Measurements from ENCODE around the gene SLC12A8.

The SLC12A8 gene

DNA sequence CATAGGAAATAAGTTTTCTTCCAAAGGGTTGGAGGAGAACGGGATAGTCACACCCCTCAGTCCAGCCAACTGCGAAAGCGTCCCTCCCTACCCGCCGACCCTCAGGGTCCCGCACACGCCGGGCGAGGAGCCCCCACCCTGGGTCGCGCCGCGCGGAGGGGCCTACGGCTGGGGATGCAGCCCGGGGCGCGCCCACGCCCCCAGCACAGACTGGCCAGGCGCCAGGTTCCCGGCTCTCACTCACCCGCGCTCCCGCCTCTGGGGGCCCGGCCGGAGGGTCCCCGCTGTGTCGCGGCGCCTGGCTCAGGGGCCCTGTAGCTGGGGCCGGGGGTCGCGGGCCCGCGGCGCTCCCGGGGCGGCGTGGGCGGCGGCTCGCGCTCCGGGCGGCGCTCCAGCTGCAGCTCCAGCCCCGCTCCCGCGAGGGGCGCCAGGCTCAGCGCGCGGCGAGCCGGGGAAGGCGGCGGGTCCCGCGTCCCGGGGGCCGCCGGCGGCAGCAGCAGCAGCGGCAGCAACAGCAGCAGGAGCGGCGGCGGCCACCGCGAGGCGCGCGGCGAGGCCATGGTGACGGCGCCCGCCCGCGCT lies 157.1 kb downstream of the SLC12A8 start:
- DNase-seq (ENCODE audit: low read depth in 3 of 3) = peak in 1 of 3 experiments; percentile 27

DNA sequence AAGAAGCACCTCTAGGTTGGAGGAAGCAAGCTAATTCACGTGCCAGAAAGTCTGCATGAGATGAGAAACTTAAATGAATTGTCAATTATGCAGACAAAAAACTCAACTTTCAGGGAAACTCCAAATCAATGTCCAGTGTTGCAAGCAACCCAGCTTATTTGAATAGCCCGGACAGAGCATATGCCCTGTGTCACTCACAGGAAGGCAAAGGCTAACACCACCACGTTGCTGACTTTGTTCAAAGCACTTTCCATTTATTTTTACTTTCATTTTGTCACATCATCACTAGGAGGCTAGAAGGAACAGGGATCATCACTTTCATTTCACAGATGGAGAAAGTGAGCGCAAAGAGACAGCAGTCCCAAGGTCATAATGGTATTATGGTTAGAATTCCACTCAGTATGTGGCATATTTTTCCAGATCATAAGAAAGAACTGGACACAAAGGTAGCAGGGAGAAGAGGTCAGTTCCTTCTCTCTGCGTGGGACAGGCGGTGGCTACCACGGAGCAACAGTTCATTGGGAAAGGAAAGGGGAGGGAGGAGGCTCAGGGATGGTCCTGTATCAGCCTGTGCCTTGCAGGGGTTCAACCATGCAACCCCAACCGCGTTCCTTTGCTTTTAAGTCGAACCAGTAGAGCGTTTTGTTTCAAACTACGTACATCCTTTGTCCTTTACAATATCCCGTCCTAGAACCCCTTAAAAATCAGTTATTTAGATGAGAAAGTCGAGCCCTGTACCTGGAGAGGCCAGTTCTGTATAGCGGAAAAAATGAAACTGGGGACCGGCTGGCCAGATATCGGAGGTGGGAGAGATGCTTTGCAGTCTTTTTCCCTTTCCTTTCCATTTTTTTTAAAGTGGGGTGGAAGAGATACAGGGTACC lies 157.9 kb downstream of the SLC12A8 start:
- no peak for DNase-seq (ENCODE audit: low read depth in 3 of 3)

DNA sequence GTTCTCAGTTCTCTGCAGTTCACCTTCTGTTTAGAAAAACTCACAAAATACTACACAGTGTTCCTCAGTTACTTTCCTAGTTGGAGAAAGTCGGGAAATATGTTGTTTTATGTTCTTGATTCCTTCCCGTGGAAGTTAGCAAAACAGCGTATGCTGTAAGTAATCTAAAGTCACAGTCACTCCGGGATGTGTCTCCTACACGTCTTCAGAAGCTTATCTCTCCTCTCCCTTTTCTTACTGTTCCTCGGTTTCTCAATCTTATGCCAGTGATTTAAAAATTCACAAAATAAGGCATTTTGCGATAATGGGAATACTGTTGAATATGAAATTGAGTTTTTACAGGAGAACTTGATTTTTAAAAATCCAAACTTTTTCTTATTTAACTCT lies 158.5 kb downstream of the SLC12A8 start:
- DNase-seq (ENCODE audit: low read depth in 3 of 3) = no peak

DNA sequence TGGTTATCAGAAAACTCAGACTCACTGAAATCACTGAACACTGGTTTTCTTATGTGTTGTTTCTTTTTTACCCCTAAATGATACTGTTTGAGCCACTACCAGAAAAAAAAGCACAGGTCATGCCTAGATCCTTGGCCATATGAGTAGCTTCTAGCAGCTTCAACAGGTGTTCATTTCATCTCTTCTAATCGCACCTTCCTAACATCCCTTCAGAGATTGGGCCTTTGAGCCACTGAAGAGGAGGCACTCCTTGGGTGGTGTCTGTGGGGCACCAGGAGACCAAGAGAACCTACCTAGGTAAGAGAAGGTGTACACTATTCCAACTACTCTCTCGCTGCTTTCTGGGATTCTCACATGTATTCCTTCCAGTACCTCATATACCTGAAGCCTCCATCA lies 159.2 kb downstream of the SLC12A8 start:
- no peak for DNase-seq (ENCODE audit: low read depth in 3 of 3)

DNA sequence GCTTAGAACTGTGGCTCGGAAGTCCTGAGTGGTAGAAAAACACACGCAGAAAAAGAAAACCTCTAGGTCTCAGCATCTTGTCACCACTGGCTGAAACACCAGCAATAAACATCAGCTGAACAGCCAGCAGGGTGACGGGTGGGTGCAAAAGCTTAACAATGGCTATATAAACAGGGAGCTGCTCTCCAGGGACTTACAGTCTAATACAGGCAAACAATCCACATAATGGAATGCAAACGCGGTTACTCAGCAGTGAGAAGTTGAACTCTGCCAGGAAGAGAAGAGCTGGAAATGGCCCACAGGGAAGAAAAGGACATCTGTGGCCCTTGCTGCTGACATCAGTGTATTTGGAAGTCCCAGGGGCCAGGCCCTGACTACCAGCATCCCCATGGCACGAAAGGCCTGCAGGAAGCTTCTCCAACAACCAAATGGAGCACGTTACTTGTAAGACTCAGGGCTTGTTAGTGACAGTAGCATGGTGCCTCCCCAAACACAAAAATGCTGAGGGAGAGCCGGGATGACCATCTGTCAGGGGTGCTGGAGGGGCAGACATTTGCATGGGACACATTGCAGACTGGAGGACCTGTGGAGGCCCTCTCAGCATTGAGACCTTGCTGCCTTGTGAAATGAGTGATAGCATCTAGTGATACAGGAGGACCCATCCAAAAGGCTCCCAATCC lies 159.8 kb downstream of the SLC12A8 start:
- no peak for DNase-seq (ENCODE audit: low read depth in 3 of 3)

DNA sequence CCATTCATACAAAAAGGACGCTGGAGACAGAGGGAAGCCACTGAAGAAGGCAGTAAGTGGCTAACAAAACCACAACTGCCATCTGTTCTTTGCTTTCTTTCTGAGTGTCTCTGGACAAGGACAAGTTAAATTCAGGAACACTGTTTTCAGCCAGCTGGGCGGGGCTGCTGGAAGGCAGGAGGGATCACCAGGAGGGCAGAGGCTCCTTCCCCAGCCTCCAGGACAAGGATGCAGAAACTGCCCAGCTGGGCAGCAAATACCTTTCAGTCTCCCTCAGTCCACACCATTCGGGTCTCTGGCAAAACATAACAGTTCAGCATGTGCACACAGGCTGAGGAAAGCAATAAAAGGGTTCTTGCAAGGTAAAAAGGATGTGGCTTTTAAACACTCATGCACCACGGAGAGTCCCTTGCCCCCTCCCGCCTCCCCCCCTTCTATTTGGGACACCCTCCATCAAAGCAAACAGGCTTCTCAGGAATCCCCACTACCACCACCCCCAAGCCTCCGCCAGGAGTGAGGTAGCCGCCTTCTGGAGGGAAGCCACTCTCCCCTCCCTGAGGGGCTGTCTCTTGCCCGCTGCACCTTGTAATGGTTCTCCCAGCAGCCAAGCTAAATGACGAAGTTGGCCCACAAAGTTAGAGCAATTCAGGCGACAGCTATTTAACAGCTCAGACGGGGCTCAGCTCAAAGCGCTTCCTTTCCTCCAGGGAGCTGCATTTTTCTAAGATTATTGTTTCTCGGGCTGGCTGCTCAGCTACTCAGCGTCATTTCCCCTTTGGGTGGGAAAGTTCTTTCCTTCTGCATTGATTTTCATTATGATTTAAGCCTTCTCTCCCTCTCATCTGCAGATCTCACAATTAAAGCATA lies 160.6 kb downstream of the SLC12A8 start:
- peak; percentile 26 to 61 (median 57) for DNase-seq (ENCODE audit: low read depth in 3 of 3)

DNA sequence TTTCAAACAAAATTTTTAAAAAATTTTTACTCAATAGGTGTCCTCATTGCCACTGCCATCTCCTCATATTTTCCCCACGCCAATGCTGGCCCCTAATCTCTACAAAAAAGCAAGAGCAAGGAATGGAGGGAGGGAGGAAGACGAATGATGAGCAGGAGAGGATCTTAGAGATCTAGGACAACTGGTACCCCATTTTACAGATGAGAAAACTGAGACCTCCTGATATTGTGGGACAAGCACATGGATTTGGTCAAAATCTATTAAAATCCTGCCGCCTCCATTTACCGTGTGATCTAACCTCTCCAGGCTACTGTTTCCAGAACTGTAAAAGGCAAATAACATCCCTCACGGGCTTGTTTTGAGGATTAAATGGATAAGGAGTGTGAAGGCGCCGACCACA lies 161.3 kb downstream of the SLC12A8 start:
- no peak for DNase-seq (ENCODE audit: low read depth in 3 of 3)

DNA sequence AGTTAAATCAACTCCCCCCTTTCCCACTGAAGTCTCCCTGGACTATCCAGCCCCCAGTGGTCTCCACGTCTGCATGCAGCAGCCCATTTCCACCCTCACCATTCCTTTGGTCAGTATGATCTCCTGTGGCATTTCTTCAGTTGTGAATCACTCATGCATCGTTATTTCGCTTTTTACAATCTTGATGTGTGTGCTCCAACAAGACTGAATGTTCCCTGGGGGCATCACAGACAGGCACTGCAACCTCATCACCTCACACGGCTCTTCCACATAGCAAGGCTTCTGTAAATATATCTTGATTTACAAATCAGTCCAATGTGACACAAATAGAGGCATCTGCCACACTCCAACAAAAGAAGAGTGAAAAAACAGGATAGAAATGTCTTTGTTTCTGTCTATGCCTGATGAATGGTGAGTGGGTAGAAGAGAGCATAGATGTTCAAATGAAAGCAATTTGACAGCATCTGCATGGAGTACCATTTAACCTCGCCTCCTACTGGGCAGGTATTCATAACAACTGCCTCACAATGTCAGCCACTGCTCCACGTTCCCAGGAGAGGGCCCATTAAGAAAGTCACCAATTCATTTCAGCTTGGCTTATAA lies 162.0 kb downstream of the SLC12A8 start:
- DNase-seq (ENCODE audit: low read depth in 3 of 3) = no peak

DNA sequence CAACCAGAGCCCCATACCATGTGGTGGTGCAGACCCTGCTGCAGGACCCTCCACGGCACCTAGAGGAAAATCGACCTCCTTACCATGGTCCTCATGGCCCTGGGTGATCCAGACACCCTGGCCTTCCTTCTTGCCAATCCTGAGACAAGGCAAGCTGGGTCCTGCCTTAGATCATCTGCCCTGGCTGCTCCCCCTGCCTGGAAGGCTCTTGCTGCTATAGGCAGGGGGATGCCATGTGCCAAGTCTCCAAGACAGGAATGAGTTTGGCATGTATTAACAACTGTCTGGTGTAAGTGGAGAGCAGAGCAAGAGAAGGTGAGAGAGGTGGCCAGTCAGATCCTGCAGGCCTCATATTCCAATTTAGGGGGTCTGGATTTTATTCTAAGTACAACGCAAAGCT lies 164.3 kb downstream of the SLC12A8 start:
- no peak for DNase-seq (ENCODE audit: low read depth in 3 of 3)

DNA sequence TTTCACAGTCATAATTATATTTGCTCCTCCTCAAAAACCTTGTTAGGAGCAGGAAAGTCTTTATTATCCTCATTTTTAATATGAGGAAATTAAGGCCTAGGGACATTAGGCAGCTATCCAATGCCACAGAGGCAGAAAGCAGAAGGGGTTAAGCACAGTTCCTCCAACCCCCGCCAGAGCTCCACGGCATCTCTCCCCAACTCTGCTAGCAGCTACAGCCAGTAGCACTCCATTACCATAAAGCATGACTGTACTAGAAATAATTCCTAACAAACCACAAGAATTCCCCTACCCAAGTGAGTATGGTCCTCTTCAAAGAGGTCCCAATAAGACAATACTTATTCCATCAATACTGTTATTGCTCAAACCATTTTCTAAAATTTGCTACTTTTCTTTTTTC lies 166.6 kb downstream of the SLC12A8 start:
- DNase-seq (ENCODE audit: low read depth in 3 of 3) = no peak

DNA sequence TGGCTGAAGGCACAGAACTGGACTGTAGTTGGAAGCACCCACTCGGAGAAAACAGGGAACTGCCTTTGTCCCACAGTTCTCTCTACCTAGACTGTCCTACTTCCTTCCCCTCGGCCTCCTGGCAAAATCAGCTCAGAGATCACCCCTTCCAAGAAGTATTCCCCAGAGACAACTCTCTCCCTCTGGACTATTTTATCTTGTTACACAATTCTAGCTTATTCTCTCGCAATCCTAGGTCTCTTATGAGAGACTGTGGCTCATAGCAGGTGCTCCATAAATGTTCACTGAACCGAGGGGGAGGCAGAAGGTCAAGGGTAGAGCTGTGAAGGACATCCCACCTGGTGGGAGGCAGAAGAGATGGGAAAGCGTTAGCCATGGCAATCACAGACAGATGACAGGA lies 167.4 kb downstream of the SLC12A8 start:
- no peak for DNase-seq (ENCODE audit: low read depth in 3 of 3)

DNA sequence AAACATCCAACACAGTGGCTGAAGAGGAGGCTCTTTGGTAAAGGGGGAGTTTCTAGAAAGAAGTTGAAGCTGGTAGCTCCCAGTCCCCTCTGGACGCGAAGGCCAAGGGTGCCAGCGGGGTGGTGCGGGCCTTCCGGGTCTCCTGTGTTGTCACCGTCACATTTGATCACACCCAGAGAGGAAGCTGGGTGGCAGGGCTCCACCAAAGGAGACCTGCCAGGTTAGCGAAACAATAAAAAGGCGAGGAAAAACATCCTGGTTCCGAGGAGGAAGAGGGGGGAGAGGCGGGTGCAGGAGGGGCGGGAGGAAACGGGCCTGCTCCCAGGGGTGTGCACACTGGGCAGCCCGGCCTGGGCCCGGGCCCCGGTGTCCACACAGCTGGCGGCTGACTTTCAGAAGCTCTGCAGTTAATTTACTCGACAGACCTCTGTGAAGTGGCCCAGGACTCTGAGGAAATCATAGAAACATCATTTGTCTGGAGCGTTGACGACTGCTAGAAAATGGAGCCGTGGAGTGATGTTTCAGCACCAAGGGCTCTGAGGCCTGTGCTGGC lies 168.9 kb downstream of the SLC12A8 start:
- DNase-seq (ENCODE audit: low read depth in 3 of 3) = no peak

DNA sequence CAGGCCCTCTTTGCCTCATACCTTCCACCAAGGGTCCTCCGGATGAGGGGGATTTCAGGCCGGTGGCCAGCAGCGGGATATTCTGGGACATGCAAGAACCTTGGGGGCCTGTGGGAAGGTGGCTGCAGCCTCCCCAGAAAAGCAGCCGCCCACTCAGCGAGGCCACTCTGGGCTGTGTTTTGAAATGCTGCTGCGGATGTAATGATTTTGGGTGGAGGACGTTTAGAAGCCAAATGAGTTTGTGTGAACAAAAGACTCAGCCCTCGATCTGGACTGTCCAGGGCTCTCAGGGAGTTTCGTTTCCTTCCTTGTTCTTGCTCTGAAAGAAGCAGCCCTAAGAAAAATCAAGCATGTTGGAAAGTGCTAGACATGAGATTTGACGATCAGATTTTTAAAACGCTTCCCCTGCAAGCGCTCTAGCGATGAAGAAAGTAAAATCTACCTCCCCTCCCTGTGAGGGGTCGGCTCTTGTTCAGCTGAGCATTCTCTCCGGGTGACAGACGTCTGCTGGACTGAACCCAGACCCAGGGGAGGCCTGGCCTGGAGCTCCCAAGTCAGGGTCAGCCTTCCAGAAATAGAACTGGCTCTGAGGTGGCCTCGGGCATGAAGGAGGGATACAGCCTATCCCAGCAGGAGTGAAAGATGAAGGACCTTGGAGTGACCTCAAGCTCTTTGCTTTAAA lies 169.7 kb downstream of the SLC12A8 start:
- DNase-seq (ENCODE audit: low read depth in 3 of 3) = no peak

DNA sequence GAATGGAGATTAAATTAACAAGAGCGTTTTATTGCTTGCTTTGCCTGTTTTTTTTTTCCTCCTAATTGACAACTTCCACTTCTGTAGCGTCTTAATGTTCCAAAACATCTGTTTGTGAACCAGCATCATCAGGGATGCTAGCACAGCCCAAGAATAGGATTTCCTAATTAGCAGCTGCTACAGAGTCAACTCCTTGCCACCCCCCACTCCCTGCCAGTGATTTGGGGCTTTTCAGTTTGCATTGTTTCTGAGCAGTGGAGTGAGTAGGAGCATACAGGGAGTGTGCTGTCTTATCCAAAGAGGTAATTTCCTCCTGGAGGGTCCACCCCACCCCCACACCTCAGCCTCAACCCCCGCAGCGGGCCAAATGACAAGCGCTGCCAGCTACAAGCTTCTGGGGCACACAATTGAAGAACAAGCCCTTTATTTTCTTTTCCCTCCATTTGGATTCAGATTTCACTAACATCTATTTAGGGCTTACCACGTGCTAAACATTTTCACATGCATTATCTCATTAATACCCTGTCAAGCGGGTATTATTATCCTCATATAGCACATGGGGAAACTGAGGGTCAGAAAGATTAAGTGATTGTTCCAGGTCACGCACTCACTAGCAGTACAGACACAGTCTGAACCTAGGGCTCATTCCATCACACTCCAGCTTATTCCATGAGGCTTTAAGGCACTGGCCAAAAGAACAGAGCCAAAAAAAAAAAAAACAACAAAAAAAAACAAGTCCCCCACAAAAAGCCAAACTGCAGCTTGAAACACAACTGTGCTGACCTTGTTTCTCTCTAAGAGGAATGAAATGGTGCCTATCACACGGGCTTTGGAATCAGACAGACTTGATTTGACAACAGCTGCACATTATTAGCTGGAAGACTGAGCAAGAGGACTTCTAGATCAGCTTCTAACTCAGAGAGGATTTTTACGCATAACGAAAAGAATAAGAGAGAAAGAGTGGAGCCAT lies 173.1 kb downstream of the SLC12A8 start:
- no peak for DNase-seq (ENCODE audit: low read depth in 3 of 3)

DNA sequence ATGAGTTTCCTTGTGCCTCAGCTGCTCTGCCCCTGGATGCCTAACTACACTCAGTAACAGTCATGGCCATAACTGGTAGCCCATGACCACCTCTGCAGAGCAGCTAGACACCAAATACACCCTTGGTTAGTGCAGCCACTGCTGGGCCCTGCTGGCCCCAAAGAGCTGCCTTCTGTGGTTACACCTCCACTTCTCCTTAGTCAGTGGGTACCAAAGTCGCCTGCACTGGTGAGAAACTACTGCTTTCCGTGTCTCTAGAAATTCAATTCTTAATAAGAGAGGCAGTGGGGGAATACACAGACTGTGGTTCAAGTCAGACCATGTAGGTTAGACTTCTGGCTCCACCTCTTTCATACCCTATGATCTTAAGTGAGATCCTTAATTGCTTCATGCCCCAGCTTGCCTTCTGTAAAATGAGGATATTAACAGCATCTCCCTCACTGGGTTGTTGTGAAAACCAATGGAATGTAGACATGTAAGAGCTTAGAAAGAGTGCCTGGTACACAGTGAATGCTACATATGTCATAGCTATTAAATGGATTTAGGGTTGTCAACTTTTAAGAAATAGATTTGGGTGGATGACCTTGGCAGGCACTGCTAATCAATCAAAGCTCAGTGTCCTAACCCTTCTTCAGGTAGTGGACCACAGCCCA lies 174.9 kb downstream of the SLC12A8 start:
- DNase-seq (ENCODE audit: low read depth in 3 of 3) = no peak

DNA sequence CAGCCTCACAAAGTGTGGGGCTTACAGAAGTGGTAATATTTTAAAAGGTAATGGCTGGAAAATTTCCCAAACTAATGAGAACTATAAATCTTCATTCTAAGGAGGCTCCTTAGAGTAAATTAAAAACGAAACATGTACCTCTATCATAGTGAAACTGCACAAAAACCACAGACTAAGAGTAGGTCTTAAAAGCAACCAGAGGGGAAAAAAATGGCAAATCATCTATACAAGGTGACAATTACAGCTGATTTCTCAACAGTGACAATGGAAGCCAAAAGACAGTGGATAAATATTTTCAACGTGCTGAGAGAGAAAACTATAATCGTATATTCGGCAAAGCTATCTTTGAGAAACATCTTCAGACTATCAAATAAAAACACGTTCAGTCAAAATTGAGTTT lies 177.3 kb downstream of the SLC12A8 start:
- no peak for DNase-seq (ENCODE audit: low read depth in 3 of 3)

DNA sequence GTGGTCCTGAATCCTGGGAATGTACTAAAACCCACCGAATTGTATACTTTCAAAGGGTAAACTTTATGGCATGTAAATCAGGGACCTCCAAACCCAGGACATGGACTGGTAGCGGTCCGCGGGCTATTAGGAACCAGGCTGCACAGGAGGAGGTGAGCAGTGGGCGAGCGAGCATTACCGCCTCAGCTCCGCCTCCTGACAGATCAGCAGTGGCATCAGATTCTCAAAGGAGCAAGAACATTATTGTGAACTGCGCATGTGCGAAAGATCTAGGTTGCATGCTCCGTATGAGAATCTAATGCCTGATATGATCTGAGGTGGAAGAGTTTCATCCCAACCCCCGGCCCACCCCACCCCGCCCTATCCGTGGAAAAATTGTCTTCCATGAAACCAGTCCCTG lies 178.9 kb downstream of the SLC12A8 start:
- DNase-seq (ENCODE audit: low read depth in 3 of 3) = no peak

DNA sequence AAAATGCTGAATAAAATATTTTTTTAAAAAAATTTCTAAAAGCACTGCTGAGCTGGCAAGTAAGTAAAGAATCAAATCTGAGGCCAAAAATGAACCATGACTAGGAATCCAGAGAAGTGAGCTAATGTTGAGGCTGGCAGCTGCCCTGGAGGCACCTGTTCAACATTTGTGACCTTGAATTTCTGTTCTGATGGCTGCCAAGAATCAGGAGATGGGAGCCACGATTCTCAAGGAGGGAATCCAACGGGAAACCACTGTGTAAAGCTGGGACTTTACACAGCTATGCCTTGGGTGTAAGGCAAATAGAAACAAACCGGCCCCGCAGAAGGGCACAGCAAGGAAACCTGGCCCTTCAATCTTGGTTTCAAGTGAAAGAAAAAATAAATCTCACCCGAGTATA lies 179.4 kb downstream of the SLC12A8 start:
- DNase-seq (ENCODE audit: low read depth in 3 of 3) = no peak

DNA sequence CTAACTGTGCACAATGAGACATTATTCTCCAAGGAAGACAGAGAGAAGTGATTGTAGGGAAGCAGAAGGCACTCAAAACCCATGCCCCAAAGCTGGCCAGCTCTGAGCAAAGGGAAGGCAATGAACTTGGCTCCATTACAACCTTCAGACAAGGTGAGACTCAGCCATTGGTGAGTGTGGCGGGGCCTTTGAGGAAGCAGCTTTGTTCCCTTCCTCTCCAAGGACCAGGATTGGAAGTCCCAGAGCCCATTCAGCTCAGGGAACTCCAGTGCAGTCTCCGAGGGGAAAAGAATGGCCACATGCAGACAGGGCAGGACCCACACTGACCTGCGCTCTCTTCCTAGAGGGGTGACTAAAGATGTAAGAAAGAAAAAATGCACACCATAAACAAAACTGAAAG lies 179.9 kb downstream of the SLC12A8 start:
- DNase-seq (ENCODE audit: low read depth in 3 of 3) = no peak
